Activated naive CD4-positive, alpha-beta T cell treated with anti-CD3 and anti-CD28 coated beads, Interleukin-2, amount 10 ng/mL, durations not matched to agents 7 days and 5 days (primary cell): ENCODE measurements around the gene KRTAP5-8.
"Not testable (repeated sequence)": the region's sequence is repeated elsewhere in the genome, so short reads cannot be mapped to it uniquely, and the experiment has no call there.

Experiments
- CTCF ChIA-PET: fragments of 350-600 bp; sonication (Branson Sonifier 250); formaldehyde crosslinking; loops from one replicate; lab custom pipeline; 2021; ENCODE audit warnings: antibody characterized with exemption; lab: Charles Lee
- DNase-seq: peaks from one replicate; pipeline ENCODE4 v3.0.0-alpha.2; 2020
- H3K27ac Mint-ChIP-seq: one replicate; pipeline ENCODE4 v1.8.0; 2021; ENCODE audit warnings: mild to moderate bottlenecking, moderate library complexity, mixed read lengths
- H3K27me3 Mint-ChIP-seq: one replicate; pipeline ENCODE4 v1.8.0; 2021; ENCODE audit warnings: mild to moderate bottlenecking, mixed read lengths
- H3K36me3 Mint-ChIP-seq: one replicate; pipeline ENCODE4 v1.8.0; 2021; ENCODE audit warnings: mixed read lengths
- H3K4me1 Mint-ChIP-seq: one replicate; pipeline ENCODE4 v1.8.0; 2021; ENCODE audit warnings: mixed read lengths
- H3K4me3 Mint-ChIP-seq: one replicate; pipeline ENCODE4 v1.8.0; 2021; ENCODE audit warnings: mild to moderate bottlenecking, moderate library complexity, mixed read lengths
- H3K9me3 Mint-ChIP-seq: one replicate; pipeline ENCODE4 v1.8.0; 2021; ENCODE audit warnings: mixed read lengths

The KRTAP5-8 gene

DNA sequence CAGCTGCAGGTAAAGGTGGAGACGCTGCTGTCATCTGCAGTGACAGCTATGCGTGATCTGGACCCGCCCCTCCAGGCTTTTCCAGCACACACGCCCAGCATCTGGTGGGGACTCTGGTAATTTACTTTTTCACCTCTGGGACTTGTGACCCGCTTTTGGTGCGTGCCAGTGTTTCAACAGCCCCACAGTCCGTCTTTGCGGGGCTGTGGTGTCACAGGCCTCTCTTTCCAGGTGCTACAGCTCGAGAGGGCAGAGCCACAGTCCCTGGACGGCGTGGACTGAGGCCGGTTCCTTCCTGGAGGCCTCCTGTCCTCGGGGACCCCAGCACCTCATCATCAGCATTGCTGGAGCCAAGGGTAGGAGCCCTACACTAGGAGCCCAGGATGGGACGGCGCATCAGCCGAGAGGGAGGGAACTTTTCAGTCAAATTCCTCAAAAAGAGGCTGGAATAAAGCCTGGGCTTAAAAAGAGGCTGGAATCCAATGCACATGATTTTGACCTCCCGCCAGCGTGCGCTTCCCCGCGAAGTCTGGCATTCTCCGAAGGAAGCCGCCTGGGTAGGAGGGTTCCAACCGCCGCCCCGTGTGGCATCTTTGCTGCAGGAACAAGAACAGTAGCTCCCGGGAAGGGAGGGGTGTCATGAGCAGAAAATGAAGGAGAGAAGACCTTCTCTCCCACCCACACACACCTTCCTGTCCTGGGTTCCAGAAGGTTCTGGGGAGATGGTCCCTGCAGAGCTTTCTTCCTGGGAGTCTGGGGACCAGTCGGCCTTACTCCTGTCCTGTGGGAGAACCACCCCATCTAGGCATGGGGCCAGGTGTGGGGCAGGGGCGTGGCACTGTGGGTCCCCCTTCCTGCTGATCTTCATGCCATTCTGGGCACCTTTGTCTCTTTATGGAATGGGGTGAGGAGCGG, 36.5 kb upstream of the KRTAP5-8 start:
- Mint-ChIP-seq H3K27me3 (no peaks in the 10 kb centered on the region), H3K4me3 (no peak overlapping the region), H3K27ac (no peak overlapping the region), H3K4me1 (peaks cover 6% of the 10 kb centered on the region), H3K36me3 (peaks cover 51% of the 10 kb centered on the region), H3K9me3 (no peaks in the 10 kb centered on the region)
- CTCF ChIA-PET: no interaction called here
- no peak for DNase-seq

DNA sequence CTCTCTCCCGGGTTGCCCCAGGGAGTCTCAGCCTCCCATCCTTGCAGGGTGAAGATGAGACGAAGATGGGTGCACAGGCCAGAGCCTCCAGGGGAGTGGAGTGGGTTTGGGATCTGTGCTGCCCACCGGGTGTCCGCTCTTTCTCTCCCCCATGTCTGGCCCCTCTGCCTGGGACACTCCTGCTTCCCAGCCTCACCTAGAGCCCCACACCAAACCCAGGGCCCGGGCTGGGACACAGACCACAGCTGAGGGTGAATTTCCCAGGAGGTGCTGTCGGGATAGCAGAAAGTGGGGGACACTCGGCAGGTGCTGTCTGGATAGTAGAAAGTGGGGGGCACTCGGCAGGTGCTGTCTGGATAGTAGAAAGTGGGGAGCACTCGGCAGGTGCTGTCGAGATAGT, 35.8 kb upstream of the KRTAP5-8 start:
- Mint-ChIP-seq H3K4me1 (peaks cover 6% of the 10 kb centered on the region), H3K9me3 (no peaks in the 10 kb centered on the region), H3K27me3 (no peaks in the 10 kb centered on the region), H3K27ac (no peak overlapping the region), H3K36me3 (peaks cover 52% of the 10 kb centered on the region), H3K4me3 (no peak overlapping the region)
- no peak for DNase-seq
- CTCF ChIA-PET: no interaction called here

DNA sequence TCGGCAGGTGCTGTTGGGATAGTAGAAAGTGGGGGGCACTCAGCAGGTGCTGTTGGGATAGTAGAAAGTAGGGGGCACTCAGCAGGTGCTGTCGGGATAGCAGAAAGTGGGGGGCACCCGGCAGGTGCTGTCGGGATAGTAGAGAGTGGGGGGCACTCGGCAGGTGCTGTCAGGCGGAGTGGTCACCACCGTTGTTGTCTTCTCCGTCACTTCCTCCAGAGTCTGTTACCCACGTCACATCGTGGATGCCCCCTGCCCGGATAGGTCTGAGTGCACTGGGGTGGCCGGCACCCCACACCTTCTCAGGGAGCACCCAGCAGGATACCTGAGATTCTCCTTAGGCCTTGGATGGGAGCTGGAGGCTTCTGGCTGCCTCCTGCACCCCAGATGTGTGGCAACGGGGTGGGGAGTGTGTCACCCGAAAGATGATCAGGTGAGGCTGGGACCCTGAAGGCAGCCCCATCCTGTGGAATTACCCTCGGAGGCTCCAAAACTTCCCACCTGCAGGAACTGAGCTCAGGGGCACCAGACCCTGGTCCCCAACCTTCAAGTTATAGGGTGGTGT, 34.9 kb upstream of the KRTAP5-8 start:
- Mint-ChIP-seq H3K36me3 (peaks cover 44% of the 10 kb centered on the region), H3K27ac (no peak overlapping the region), H3K4me3 (no peak overlapping the region), H3K27me3 (no peaks in the 10 kb centered on the region), H3K4me1 (peaks cover 6% of the 10 kb centered on the region), H3K9me3 (peaks cover 1% of the 10 kb centered on the region)
- DNase-seq: no peak
- CTCF ChIA-PET: no interaction called here

DNA sequence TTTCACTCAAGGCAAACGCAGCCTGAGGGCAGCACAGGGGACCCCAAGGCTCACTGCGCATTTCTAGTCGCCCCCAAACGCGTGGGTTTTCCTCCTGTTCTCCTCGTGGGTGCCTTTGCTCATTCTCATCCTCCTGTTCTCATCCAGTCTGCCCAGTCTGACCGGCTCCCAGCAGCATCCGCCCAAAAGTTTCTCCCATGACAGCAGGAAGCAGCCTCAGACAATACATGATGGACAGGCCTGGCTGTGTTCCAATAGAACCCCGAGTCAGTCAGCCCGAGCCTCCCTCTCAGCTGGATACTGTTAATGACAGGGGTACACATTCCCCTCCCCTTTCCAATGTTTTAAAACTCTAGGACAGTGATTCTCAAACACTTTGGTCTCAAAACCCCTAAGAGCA, 33.3 kb upstream of the KRTAP5-8 start:
- Mint-ChIP-seq H3K27ac (no peak overlapping the region), H3K4me3 (no peak overlapping the region), H3K4me1 (no peaks in the 10 kb centered on the region), H3K9me3 (peaks cover 13% of the 10 kb centered on the region), H3K27me3 (no peaks in the 10 kb centered on the region), H3K36me3 (peaks cover 32% of the 10 kb centered on the region)
- DNase-seq: no peak
- CTCF ChIA-PET: no interaction called here

DNA sequence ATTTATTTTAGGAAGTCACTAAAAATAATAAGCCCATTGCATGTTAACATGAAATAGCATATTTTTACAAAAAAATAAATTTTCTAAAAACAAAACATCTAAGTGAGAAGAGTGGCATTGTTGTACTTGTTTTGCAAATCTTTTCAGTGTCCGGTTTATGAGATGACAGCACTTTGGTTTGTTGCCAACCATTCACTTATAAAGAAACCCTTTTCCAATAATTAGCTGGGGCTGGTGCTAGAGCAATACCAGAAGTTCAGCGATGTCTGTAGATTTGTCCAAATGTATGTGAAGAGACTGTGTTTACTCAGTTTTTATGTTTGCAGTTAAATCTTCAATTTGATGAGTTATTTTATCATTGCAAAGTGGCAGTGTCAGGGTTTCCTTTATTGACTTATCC, 32.8 kb upstream of the KRTAP5-8 start:
- H3K27me3 Mint-ChIP-seq: no peaks in the 10 kb centered on the region

DNA sequence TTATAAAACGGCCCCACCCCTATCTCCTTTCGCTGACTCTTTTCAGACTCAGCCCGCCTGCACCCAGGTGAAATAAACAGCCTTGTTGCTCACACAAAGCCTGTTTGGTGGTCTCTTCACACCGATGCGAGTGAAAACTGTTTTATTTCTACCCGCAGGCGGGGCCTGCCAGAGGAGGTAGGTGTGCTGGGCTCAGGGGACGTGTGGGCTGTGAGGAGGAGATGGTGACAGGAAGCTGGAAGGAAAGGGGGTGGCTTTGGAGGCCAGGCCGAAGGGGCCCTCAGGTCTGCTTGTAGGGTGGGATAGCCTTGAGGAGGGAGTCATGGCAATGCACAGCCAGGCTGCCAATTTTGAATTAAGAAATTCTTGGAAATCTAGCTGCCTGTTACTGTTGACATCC, 32.0 kb upstream of the KRTAP5-8 start:
- CTCF ChIA-PET: no interaction called here
- H3K27ac Mint-ChIP-seq: no peak overlapping the region

More for the DNA sequence above, 32.8 kb upstream of the KRTAP5-8 start:
- CTCF ChIA-PET: no interaction called here
- Mint-ChIP-seq H3K9me3 (peaks cover 18% of the 10 kb centered on the region), H3K4me3 (no peak overlapping the region), H3K4me1 (no peaks in the 10 kb centered on the region), H3K36me3 (peaks cover 30% of the 10 kb centered on the region), H3K27ac (no peak overlapping the region)
- no peak for DNase-seq

DNA sequence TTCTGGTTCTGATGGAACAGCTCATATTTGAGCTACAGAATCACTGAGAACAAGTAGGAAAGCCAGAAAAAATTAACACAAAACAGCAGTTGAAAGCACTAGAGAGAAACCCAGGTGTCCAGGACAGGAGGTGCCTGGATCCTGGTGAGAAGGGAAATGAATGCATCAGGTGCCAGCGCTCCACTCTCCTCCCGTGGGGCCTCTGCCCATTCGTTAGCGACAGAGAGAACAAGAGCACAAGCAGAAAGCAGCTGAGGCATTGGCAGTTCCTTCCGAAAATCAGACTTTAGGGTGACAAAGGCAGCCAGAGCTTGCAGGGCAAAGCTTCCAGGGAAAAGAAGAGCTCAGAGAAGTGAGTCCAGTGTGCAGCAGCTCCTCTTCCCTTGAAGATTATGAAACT, 30.7 kb upstream of the KRTAP5-8 start:
- peaks cover 22% of the 10 kb centered on the region for H3K36me3 Mint-ChIP-seq
- CTCF ChIA-PET: no interaction called here
- no peak overlapping the region for H3K27ac Mint-ChIP-seq
- no peaks in the 10 kb centered on the region for H3K4me1 Mint-ChIP-seq
- H3K4me3 Mint-ChIP-seq: no peak overlapping the region
- no peak for DNase-seq
- peaks cover 27% of the 10 kb centered on the region for H3K9me3 Mint-ChIP-seq
- no peaks in the 10 kb centered on the region for H3K27me3 Mint-ChIP-seq

More for the DNA sequence above, 32.0 kb upstream of the KRTAP5-8 start:
- H3K27me3 Mint-ChIP-seq: no peaks in the 10 kb centered on the region
- H3K4me1 Mint-ChIP-seq: no peaks in the 10 kb centered on the region
- peaks cover 23% of the 10 kb centered on the region for H3K36me3 Mint-ChIP-seq
- DNase-seq: no peak
- peaks cover 22% of the 10 kb centered on the region for H3K9me3 Mint-ChIP-seq
- no peak overlapping the region for H3K4me3 Mint-ChIP-seq

DNA sequence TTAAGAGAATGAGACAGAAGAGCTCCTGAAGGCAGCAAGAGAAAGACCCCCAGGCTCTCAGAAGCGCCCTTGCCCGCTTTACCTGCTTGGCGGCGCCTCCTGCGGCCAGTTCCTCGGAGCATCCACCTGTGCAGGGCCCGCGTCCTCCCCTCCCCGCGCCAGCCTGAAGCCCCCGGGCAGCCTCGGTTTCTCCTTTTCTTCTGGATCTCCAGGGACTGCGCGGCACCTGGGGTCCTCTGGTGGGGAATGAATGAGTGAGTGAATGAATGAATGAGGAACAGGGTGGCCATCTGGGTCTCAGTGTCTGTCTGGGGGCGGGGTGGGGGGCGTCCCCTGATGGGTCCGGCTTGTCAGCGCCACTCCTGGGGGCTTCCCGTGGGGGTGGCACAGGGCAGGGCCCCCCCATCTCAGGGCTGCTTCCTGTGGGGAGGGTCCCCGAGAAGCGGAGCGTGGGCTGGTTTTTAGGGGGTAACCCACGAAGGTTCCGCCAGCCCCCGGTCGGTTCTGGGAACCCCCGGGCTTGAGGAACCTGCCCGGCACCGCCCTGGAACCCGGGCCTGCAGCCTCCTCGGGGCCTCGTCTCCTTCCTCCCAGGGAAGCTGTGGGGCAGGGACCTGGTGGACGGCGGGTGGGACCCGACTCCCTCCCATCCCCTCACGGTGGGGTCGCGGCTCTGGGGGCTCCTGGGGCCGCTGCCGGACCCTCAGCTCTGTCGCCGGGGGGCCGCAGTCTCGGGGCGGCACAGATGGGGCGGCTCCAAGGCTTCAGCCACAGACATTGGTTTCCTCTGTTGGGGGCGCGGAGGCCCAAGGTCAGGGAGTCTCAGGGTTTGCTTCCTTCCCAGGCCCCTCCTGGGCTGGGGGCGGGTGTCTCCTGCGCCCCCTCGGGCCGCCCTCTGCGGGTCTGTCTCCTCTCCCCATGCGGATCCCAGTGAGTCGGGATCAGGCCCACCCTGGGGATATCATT, 19.0 kb upstream of the KRTAP5-8 start:
- DNase-seq: no peak
- peaks cover 13% of the 10 kb centered on the region for H3K9me3 Mint-ChIP-seq
- H3K27ac Mint-ChIP-seq: no peak overlapping the region
- CTCF ChIA-PET: no interaction called here
- no peaks in the 10 kb centered on the region for H3K27me3 Mint-ChIP-seq
- H3K36me3 Mint-ChIP-seq: no peaks in the 10 kb centered on the region
- no peak overlapping the region for H3K4me3 Mint-ChIP-seq
- H3K4me1 Mint-ChIP-seq: no peaks in the 10 kb centered on the region

DNA sequence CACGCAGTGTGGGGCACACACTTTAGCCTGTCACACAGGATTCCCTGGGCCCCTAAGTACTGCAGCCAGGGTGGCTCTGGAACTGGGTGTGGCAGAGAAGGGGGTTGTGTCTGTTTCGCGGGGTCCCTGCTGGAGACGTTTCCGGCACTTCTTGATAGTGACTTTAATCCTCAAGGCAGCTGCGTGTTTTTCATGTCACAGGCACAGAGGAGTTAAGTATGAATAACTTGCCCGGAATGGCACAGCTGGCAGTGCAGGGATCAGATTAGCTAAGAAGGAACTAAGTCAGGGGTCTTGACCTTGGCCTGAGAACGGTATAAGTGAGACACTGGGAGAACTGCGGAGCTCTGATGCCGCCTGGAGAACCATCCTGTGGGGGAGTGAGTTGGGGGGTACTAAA, 18.3 kb upstream of the KRTAP5-8 start:
- no peak overlapping the region for H3K27ac Mint-ChIP-seq
- peaks cover 13% of the 10 kb centered on the region for H3K9me3 Mint-ChIP-seq
- DNase-seq: no peak
- no peaks in the 10 kb centered on the region for H3K4me1 Mint-ChIP-seq
- CTCF ChIA-PET: no interaction called here
- no peak overlapping the region for H3K4me3 Mint-ChIP-seq
- no peaks in the 10 kb centered on the region for H3K27me3 Mint-ChIP-seq
- H3K36me3 Mint-ChIP-seq: no peaks in the 10 kb centered on the region

DNA sequence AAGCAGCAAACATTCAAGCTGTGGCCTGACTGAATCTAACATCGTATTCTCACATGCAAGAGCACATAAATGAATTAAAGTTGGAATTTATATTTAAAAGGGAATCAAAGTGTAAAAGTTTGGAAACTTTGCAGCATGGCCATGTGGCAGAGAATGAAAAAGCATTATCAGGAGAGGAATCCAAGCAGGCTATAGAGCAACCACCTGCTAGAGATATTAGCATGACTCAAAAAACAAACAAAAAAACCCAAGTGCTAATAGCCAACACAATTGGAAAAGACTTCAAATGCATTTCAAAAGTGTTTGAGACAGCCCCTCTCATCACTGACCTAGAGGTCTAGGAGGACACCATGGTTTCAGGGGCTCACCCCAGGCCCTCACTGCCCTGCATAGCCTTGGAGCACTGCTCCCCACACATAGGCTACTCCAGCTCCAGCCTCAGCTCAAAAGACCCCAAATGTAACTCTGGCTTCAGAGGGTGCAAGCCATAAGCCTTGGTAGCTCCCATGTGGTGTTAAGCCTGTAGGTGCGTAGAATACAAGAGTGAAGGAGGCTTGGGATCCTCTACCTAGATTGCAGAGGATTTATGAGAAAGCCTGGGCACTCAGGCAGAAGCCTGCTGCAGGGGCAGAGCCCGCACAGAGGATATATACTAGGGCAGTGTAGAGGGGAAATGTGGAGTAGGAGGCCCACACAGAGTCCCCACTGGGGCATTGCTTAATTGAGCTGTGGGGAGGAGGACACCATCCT, 12.5 kb upstream of the KRTAP5-8 start:
- CTCF ChIA-PET: no interaction called here
- H3K4me1 Mint-ChIP-seq: no peaks in the 10 kb centered on the region
- no peak overlapping the region for H3K27ac Mint-ChIP-seq
- H3K4me3 Mint-ChIP-seq: no peak overlapping the region
- no peaks in the 10 kb centered on the region for H3K36me3 Mint-ChIP-seq
- H3K9me3 Mint-ChIP-seq: peaks cover 9% of the 10 kb centered on the region
- DNase-seq: no peak
- peaks cover 3% of the 10 kb centered on the region for H3K27me3 Mint-ChIP-seq

DNA sequence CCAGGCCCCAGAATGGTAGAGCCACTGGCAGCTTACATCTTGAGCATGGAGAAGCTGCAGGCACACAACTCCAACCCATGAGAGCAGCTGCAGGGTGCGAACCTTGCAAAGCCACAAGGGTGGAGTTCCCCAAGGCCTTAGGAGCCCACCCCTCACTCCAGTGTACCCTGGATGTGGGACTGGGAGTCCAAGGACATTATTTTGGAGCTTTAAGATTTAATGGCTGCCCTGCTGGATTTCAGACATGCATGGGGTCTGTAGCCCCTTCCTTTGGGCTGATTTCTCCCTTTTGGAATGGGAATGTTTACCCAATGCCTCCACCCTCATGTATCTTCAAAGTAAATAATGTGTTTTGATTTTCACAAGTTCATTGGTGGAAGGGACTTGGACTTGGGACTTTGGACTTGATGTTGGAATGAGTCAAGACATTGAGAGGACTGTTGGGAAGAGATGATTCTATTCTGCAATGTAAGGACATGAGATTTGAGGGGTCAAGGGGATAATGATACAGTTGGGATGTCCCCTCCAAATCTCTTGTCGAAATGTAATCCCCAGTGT, 11.8 kb upstream of the KRTAP5-8 start:
- Mint-ChIP-seq H3K4me3 (no peak overlapping the region), H3K36me3 (no peaks in the 10 kb centered on the region), H3K4me1 (no peaks in the 10 kb centered on the region), H3K27me3 (peaks cover 3% of the 10 kb centered on the region), H3K27ac (no peak overlapping the region), H3K9me3 (peaks cover 9% of the 10 kb centered on the region)
- DNase-seq: no peak
- CTCF ChIA-PET: no interaction called here

DNA sequence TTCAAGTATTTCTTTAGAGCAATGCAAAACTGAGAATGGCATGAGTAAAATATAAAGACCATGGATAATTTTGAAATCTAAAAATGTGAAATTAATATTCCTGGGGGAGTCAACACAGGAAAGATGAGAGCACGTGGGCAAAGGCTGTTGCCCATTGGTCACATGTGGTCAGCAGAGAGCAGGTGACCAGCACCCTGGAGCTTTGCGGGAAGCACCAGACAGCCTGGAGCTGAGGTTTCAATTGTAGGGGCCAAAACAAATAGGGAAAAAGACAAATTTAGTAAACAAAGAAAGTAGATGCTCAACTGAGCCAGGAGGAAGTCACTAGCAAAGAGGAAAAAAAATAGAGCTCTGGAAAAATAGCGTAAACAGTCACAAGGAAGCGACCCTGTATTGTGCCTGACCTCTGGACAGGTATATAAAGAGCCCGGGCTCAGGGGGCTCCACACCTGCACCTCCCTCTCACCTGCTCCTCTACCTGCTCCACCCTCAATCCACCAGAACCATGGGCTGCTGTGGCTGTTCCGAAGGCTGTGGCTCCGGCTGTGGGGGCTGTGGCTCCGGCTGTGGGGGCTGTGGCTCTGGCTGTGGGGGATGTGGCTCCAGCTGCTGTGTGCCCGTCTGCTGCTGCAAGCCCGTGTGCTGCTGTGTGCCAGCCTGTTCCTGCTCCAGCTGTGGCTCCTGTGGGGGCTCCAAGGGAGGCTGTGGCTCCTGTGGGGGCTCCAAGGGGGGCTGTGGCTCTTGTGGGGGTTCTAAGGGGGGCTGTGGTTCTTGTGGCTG, 10.8 kb upstream of the KRTAP5-8 start, which contains the start of gene KRTAP5-7:
KRTAP5-7 (plus strand) TSS at position 472 of the 780 bp plus-strand sequence; CDS start at position 506, 34 bp downstream.
- H3K36me3 Mint-ChIP-seq, H3K4me3 Mint-ChIP-seq, H3K27me3 Mint-ChIP-seq, H3K4me1 Mint-ChIP-seq, H3K9me3 Mint-ChIP-seq, H3K27ac Mint-ChIP-seq, DNase-seq, CTCF ChIA-PET: not testable (repeated sequence)
